Endodermal cell (in vitro differentiated cells): ENCODE data around the gene NAV2. TPM values are rescaled to one million over a fixed set of nuclear protein-coding genes. Genes with fewer than 3 reads are reported as not detected.
A peak's percentile ranks its signal among the peaks of the same experiment; 100 is the strongest.

Experiments used
- DNase-seq: peaks from one replicate; pipeline ENCODE4 v3.0.0-alpha.2; 2017
- H3K27ac ChIP-seq: 2 replicates; pipeline ENCODE4 v1.5.1; 2013; ENCODE audit warnings: mild to moderate bottlenecking, low read depth, low read length, moderate library complexity
- H3K27me3 ChIP-seq: 2 replicates; pipeline ENCODE4 v1.6.1; 2013; ENCODE audit warnings: mild to moderate bottlenecking, low read length, moderate library complexity; ENCODE audit not compliant: insufficient read depth, control insufficient read depth, poor library complexity, severe bottlenecking
- H3K36me3 ChIP-seq: 2 replicates; pipeline ENCODE4 v1.7.0; 2013; ENCODE audit warnings: mild to moderate bottlenecking, low read length, moderate library complexity; ENCODE audit not compliant: control insufficient read depth, insufficient read depth
- H3K4me1 ChIP-seq: one replicate; pipeline ENCODE4 v1.7.0; 2013; ENCODE audit warnings: low read length; ENCODE audit not compliant: control insufficient read depth, insufficient read depth
- H3K4me3 ChIP-seq: 2 replicates; pipeline ENCODE4 v1.5.1; 2013; ENCODE audit warnings: mild to moderate bottlenecking, low read length, moderate library complexity
- H3K9ac ChIP-seq: 2 replicates; pipeline ENCODE4 v1.6.1; 2013; ENCODE audit warnings: mild to moderate bottlenecking, low read length, moderate library complexity; ENCODE audit not compliant: poor library complexity, severe bottlenecking; ENCODE audit errors: extremely low read depth
- H3K9me3 ChIP-seq: 2 replicates; pipeline ENCODE4 v1.6.1; 2013; ENCODE audit warnings: mild to moderate bottlenecking, low read length, moderate library complexity; ENCODE audit not compliant: control insufficient read depth
- H3K27ac Mint-ChIP-seq: 2 replicates; pipeline ENCODE4 v1.8.0; 2020; ENCODE audit warnings: mixed read lengths
- H3K27me3 Mint-ChIP-seq: 2 replicates; pipeline ENCODE4 v1.8.0; 2021; ENCODE audit warnings: mild to moderate bottlenecking, mixed read lengths; ENCODE audit not compliant: insufficient read depth
- H3K36me3 Mint-ChIP-seq: 2 replicates; pipeline ENCODE4 v1.8.0; 2020; ENCODE audit warnings: low read depth, mixed read lengths
- H3K4me1 Mint-ChIP-seq: 2 replicates; pipeline ENCODE4 v1.8.0; 2020; ENCODE audit warnings: mixed read lengths
- H3K4me3 Mint-ChIP-seq: 2 replicates; pipeline ENCODE4 v1.8.0; 2020; ENCODE audit warnings: mild to moderate bottlenecking, moderate library complexity, mixed read lengths
- H3K9me3 Mint-ChIP-seq: 2 replicates; pipeline ENCODE4 v1.8.0; 2020; ENCODE audit warnings: mild to moderate bottlenecking, mixed read lengths
- WGBS, 2 experiments: methylation state at CpG; one replicate each; pipeline versions ENCODE4 v1.1.5 to v1.1.7; 2013; ENCODE audit warnings: missing lambda C conversion rate in 2 of 2, mixed read lengths in 1 of 2; ENCODE audit not compliant: insufficient coverage in 1 of 2, insufficient read length in 1 of 2; 5-methylcytosine and 5-hydroxymethylcytosine counted together
- total RNA-seq, 2 donors: library from RNA; stranded (reverse); fragmentation: NEBNext Ultra II Directional in 1 of 2; extraction: Animal tissue kit (Norgen Biotek cat#: 25700) in 1 of 2; gene quantifications; 2 replicates in 1 of 2; 3 replicates in 1 of 2; pipeline ENCODE4 v1.2.1, GENCODE V29; 2021
- TF ChIP-seq, protein P1 (sequence below): fragments of 200-600 bp; sonication (generic); conservative IDR thresholded peaks from 2 replicates; pipeline ENCODE4 v1.5.0; 2021; ENCODE audit warnings: antibody characterized with exemption, mild to moderate bottlenecking

The NAV2 gene
- total RNA-seq, 2 donors from 2014 or later, result 37.1 to 42.4 TPM

DNA sequence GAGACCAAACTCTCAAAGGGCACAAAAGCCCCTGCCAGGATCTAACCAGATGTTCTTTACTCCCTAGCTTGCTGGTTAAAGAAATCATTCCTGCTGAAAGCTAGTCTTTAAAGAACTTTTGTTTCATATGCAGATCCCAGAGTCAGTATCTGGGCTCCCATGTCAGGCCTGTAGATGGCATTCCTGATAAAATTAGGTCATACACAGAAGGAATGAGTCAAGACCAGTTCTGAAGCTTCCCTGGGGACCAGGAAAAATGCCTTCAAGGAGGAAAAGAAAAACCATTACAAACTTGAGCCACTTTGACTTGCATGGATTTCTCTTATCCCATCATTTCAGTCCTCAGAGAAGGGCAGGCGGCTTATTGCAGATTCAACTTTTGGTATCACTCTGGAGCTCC, 441.7 kb downstream of the NAV2 start:
- peak; percentile 47 for DNase-seq
- H3K9me3 Mint-ChIP-seq, result peaks cover 2% of the 10 kb centered on the region
- no peaks in the 10 kb centered on the region for H3K36me3 Mint-ChIP-seq
- WGBS, 2 experiments, result 80 to 90% methylated on average over 1 of the region's 1 CpG
- Histone ChIP-seq H3K36me3 (no peaks in the 10 kb centered on the region), H3K27ac (no peak overlapping the region), H3K4me1 (no peaks in the 10 kb centered on the region), H3K4me3 (no peak overlapping the region), H3K27me3 (peaks cover 61% of the 10 kb centered on the region), H3K9ac (no peak overlapping the region), H3K9me3 (no peaks in the 10 kb centered on the region)
- TF ChIP-seq, protein P1, sequence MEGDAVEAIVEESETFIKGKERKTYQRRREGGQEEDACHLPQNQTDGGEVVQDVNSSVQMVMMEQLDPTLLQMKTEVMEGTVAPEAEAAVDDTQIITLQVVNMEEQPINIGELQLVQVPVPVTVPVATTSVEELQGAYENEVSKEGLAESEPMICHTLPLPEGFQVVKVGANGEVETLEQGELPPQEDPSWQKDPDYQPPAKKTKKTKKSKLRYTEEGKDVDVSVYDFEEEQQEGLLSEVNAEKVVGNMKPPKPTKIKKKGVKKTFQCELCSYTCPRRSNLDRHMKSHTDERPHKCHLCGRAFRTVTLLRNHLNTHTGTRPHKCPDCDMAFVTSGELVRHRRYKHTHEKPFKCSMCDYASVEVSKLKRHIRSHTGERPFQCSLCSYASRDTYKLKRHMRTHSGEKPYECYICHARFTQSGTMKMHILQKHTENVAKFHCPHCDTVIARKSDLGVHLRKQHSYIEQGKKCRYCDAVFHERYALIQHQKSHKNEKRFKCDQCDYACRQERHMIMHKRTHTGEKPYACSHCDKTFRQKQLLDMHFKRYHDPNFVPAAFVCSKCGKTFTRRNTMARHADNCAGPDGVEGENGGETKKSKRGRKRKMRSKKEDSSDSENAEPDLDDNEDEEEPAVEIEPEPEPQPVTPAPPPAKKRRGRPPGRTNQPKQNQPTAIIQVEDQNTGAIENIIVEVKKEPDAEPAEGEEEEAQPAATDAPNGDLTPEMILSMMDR, result no peak
- peaks cover 8% of the 10 kb centered on the region for H3K4me1 Mint-ChIP-seq
- no peak overlapping the region for H3K4me3 Mint-ChIP-seq
- H3K27me3 Mint-ChIP-seq, result peaks cover 65% of the 10 kb centered on the region
- no peak overlapping the region for H3K27ac Mint-ChIP-seq

DNA sequence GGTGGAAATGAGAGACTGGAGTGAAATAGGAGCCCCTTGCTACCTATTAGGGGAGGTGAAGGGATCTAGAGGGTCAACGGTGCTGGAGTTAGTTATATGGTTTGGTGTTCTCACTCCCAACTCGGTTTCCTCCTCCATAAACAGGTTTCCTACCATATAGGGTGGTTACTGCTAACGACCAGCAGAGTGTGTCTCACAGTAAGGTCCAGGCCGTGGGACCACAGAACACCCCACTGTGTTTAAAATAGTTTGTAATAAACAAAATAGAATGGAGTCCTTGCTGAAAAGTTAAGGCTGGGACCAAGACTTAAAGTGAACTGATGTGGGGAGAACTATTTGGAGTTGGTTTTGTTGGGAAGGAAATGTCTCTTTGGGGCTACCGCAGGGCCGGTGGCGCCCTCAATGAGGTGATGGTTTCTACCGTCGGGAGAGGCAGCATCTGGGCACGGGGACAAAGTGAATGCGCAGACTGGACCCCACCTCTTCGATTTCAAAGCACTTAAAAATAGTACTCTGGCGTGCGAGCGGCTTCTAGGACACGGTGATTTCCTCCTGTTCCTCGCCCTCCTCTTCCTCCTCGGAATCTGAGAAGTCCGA, 443.1 kb downstream of the NAV2 start:
- H3K4me1 ChIP-seq, result no peaks in the 10 kb centered on the region
- peak overlapping the region; percentile 69 for H3K4me3 Mint-ChIP-seq
- peak; percentile 75 for DNase-seq

DNA sequence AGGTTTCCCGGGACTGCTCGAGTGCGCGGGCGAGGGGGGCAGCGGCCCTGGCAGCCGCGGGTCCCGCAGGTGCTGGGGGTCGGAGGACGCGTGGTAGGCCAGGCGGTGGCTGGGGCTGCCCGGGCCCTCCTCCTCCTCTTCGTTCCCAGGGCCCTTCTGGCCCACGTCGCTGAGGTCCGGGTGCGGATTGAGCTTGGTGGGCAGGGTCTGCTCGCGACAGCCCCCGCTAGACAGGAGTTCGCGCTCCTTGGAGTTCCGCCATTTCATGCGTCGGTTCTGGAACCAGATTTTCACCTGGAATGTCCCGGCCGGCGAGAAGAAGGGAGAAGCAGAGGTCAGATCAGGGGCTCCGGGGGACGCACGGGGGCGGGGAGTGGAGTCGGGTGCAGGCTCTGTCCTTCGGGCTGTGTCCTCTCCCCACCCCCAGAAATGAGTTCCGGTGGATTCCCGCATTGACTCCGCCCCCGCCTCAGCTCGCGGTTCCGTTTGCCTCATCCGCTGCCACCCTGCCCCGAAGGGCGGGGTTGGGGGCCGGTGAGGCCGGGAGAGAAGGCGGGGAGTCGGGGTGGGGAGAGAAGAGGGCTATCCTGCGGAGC, 443.7 kb downstream of the NAV2 start:
- DNase-seq, result peak; percentile 87
- H3K27me3 Mint-ChIP-seq, result peaks cover 85% of the 10 kb centered on the region
- Histone ChIP-seq H3K27me3 (peaks cover 81% of the 10 kb centered on the region), H3K27ac (no peak overlapping the region), H3K4me1 (no peaks in the 10 kb centered on the region), H3K36me3 (no peaks in the 10 kb centered on the region), H3K4me3 (peak overlapping the region; percentile 82), H3K9ac (no peak overlapping the region), H3K9me3 (no peaks in the 10 kb centered on the region)
- TF ChIP-seq, protein P1, result no peak
- peaks cover 14% of the 10 kb centered on the region for H3K4me1 Mint-ChIP-seq
- H3K27ac Mint-ChIP-seq, result no peak overlapping the region
- 1 to 13% methylated on average over 9 to 51 of the region's 51 CpGs for WGBS, 2 experiments
- H3K36me3 Mint-ChIP-seq, result no peaks in the 10 kb centered on the region
- peak overlapping the region; percentile 69 for H3K4me3 Mint-ChIP-seq
- H3K9me3 Mint-ChIP-seq, result peaks cover 2% of the 10 kb centered on the region

More for the DNA sequence above, 443.1 kb downstream of the NAV2 start:
- Mint-ChIP-seq H3K27me3 (peaks cover 79% of the 10 kb centered on the region), H3K36me3 (no peaks in the 10 kb centered on the region), H3K9me3 (peaks cover 2% of the 10 kb centered on the region), H3K27ac (no peak overlapping the region), H3K4me1 (peaks cover 8% of the 10 kb centered on the region)
- 15 to 19% methylated on average over 9 to 19 of the region's 19 CpGs for WGBS, 2 experiments
- H3K27me3 ChIP-seq, result peaks cover 75% of the 10 kb centered on the region
- peak overlapping the region; percentile 82 for H3K4me3 ChIP-seq
- TF ChIP-seq, protein P1, result peak; percentile 56
- no peak overlapping the region for H3K27ac ChIP-seq
- no peaks in the 10 kb centered on the region for H3K36me3 ChIP-seq
- no peak overlapping the region for H3K9ac ChIP-seq
- no peaks in the 10 kb centered on the region for H3K9me3 ChIP-seq
